Stimulated activated memory B cell treated with anti-CD40 and anti-IgM and Interleukin-4, amounts not matched to agents 10 μg/mL and 1 μg/mL and 100 μg/mL, for 72 hours (primary cell): Measurements from ENCODE around the gene OMG.
"Not testable (repeated sequence)": the region's sequence is repeated elsewhere in the genome, so short reads cannot be mapped to it uniquely, and the experiment has no call there.

ENCODE experiments used
- ATAC-seq: fragments of 150-1000 bp; cut with Tn5 transposase; 2 replicates; pipeline ENCODE4 v1.10.0; 2021
- H3K27ac Mint-ChIP-seq: one replicate; pipeline ENCODE4 v1.8.0; 2022; ENCODE audit warnings: mild to moderate bottlenecking, mixed read lengths
- H3K27me3 Mint-ChIP-seq: one replicate; pipeline ENCODE4 v1.8.0; 2022; ENCODE audit warnings: mixed read lengths
- H3K36me3 Mint-ChIP-seq: one replicate; pipeline ENCODE4 v1.8.0; 2022; ENCODE audit warnings: mixed read lengths
- H3K4me1 Mint-ChIP-seq: one replicate; pipeline ENCODE4 v1.8.0; 2022; ENCODE audit warnings: mixed read lengths
- H3K4me3 Mint-ChIP-seq: one replicate; pipeline ENCODE4 v1.8.0; 2022; ENCODE audit warnings: mild to moderate bottlenecking, moderate library complexity, mixed read lengths
- H3K9me3 Mint-ChIP-seq: one replicate; pipeline ENCODE4 v1.8.0; 2022; ENCODE audit warnings: mixed read lengths

The OMG gene

GRCh38 chr17:31313982-31314781 is 17.1 kb upstream of the OMG start, which contains the start of gene EVI2B:
Gene EVI2B (minus strand): TSS chr17:31314054. CDS start chr17:31305609, 8,445 bp downstream.
- peak; percentile 58 for ATAC-seq
- Mint-ChIP-seq H3K4me3 (peak within 1 kb of the TSS; percentile 95), H3K27ac (peak within 1 kb of the TSS; percentile 85), H3K27me3 (no peaks in the 10 kb centered on the region), H3K36me3 (peaks cover 27% of the 10 kb centered on the region), H3K9me3 (no peaks in the 10 kb centered on the region), H3K4me1 (peaks cover 34% of the 10 kb centered on the region)

GRCh38 chr17:31312223-31312622 is 15.2 kb upstream of the OMG start:
- Mint-ChIP-seq H3K36me3 (peaks cover 20% of the 10 kb centered on the region), H3K4me1 (peaks cover 44% of the 10 kb centered on the region), H3K27ac (peak overlapping the region; percentile 85), H3K4me3 (peak overlapping the region; percentile 95)
- not testable (repeated sequence) for H3K27me3 Mint-ChIP-seq, H3K9me3 Mint-ChIP-seq, ATAC-seq

GRCh38 chr17:31311526-31311925 is 14.5 kb upstream of the OMG start:
- peaks cover 27% of the 10 kb centered on the region for H3K36me3 Mint-ChIP-seq
- no peaks in the 10 kb centered on the region for H3K9me3 Mint-ChIP-seq
- H3K4me1 Mint-ChIP-seq = peaks cover 51% of the 10 kb centered on the region
- peak overlapping the region; percentile 95 for H3K4me3 Mint-ChIP-seq
- peak overlapping the region; percentile 85 for H3K27ac Mint-ChIP-seq
- no peaks in the 10 kb centered on the region for H3K27me3 Mint-ChIP-seq
- ATAC-seq = no peak

- H3K9me3 Mint-ChIP-seq = peaks cover 5% of the 10 kb centered on the region
- ATAC-seq = peak; percentile 31
- H3K36me3 Mint-ChIP-seq = peaks cover 33% of the 10 kb centered on the region
- no peaks in the 10 kb centered on the region for H3K27me3 Mint-ChIP-seq
- H3K4me1 Mint-ChIP-seq = peaks cover 57% of the 10 kb centered on the region
- peak overlapping the region; percentile 85 for H3K27ac Mint-ChIP-seq
- peak overlapping the region; percentile 95 for H3K4me3 Mint-ChIP-seq
These were observed 13.8 kb upstream of the OMG start for GRCh38 chr17:31310886-31311285.

- Mint-ChIP-seq H3K27me3 (no peaks in the 10 kb centered on the region), H3K4me3 (peak overlapping the region; percentile 78), H3K36me3 (peaks cover 40% of the 10 kb centered on the region), H3K4me1 (peaks cover 64% of the 10 kb centered on the region), H3K9me3 (peaks cover 6% of the 10 kb centered on the region), H3K27ac (peak overlapping the region; percentile 85)
- ATAC-seq = no peak
These were observed 13.2 kb upstream of the OMG start for GRCh38 chr17:31310260-31310659.

- Mint-ChIP-seq H3K36me3 (peaks cover 47% of the 10 kb centered on the region), H3K4me3 (peak overlapping the region; percentile 78)
These were observed 12.5 kb upstream of the OMG start for GRCh38 chr17:31309556-31309955.

GRCh38 chr17:31308372-31309334 is 11.6 kb upstream of the OMG start:
- Mint-ChIP-seq H3K36me3 (peaks cover 56% of the 10 kb centered on the region), H3K4me3 (peak overlapping the region; percentile 78), H3K27ac (peak overlapping the region; percentile 85), H3K4me1 (peaks cover 70% of the 10 kb centered on the region), H3K9me3 (peaks cover 13% of the 10 kb centered on the region), H3K27me3 (no peaks in the 10 kb centered on the region)
- ATAC-seq = peak; percentile 83

More at GRCh38 chr17:31309556-31309955, 12.5 kb upstream of the OMG start:
- H3K27ac Mint-ChIP-seq = peak overlapping the region; percentile 85
- H3K9me3 Mint-ChIP-seq = peaks cover 10% of the 10 kb centered on the region
- peak; percentile 88 for ATAC-seq
- H3K27me3 Mint-ChIP-seq = no peaks in the 10 kb centered on the region
- peaks cover 66% of the 10 kb centered on the region for H3K4me1 Mint-ChIP-seq

GRCh38 chr17:31307640-31308039 is 10.6 kb upstream of the OMG start:
- H3K27me3 Mint-ChIP-seq = no peaks in the 10 kb centered on the region
- H3K27ac Mint-ChIP-seq = peak overlapping the region; percentile 85
- peaks cover 66% of the 10 kb centered on the region for H3K36me3 Mint-ChIP-seq
- H3K9me3 Mint-ChIP-seq = peaks cover 13% of the 10 kb centered on the region
- peaks cover 75% of the 10 kb centered on the region for H3K4me1 Mint-ChIP-seq
- no peak for ATAC-seq
- H3K4me3 Mint-ChIP-seq = peak overlapping the region; percentile 78

- Mint-ChIP-seq H3K4me3 (no peak overlapping the region), H3K27ac (no peak overlapping the region), H3K36me3 (peaks cover 29% of the 10 kb centered on the region), H3K4me1 (peaks cover 35% of the 10 kb centered on the region), H3K27me3 (no peaks in the 10 kb centered on the region), H3K9me3 (peaks cover 3% of the 10 kb centered on the region)
- no peak for ATAC-seq
These were observed 2.6 kb upstream of the OMG start for GRCh38 chr17:31299624-31300023.

GRCh38 chr17:31296142-31296541 is 897 bp downstream of the OMG start:
- no peaks in the 10 kb centered on the region for H3K27me3 Mint-ChIP-seq
- no peak for ATAC-seq
- H3K9me3 Mint-ChIP-seq = no peaks in the 10 kb centered on the region
- peaks cover 12% of the 10 kb centered on the region for H3K4me1 Mint-ChIP-seq
- peaks cover 6% of the 10 kb centered on the region for H3K36me3 Mint-ChIP-seq
- H3K4me3 Mint-ChIP-seq = no peak overlapping the region
- no peak overlapping the region for H3K27ac Mint-ChIP-seq

GRCh38 chr17:31295489-31295871 is 1.6 kb downstream of the OMG start:
- no peak for ATAC-seq
- Mint-ChIP-seq H3K9me3 (no peaks in the 10 kb centered on the region), H3K27ac (no peak overlapping the region), H3K36me3 (peaks cover 6% of the 10 kb centered on the region), H3K27me3 (no peaks in the 10 kb centered on the region), H3K4me3 (no peak overlapping the region), H3K4me1 (peaks cover 7% of the 10 kb centered on the region)

GRCh38 chr17:31294820-31295488 is 2.1 kb downstream of the OMG start:
- Mint-ChIP-seq H3K4me1 (peaks cover 2% of the 10 kb centered on the region), H3K27me3 (no peaks in the 10 kb centered on the region), H3K36me3 (peaks cover 6% of the 10 kb centered on the region), H3K9me3 (no peaks in the 10 kb centered on the region), H3K27ac (no peak overlapping the region), H3K4me3 (no peak overlapping the region)
- no peak for ATAC-seq

GRCh38 chr17:31294231-31294630 is 2.8 kb downstream of the OMG start:
- H3K36me3 Mint-ChIP-seq = peaks cover 6% of the 10 kb centered on the region
- no peaks in the 10 kb centered on the region for H3K27me3 Mint-ChIP-seq
- ATAC-seq = no peak

GRCh38 chr17:31293581-31293980 is 3.5 kb downstream of the OMG start:
- ATAC-seq = no peak
- Mint-ChIP-seq H3K9me3 (no peaks in the 10 kb centered on the region), H3K4me3 (no peak overlapping the region), H3K4me1 (no peaks in the 10 kb centered on the region), H3K36me3 (peaks cover 6% of the 10 kb centered on the region), H3K27ac (no peak overlapping the region), H3K27me3 (no peaks in the 10 kb centered on the region)

More at GRCh38 chr17:31294231-31294630, 2.8 kb downstream of the OMG start:
- Mint-ChIP-seq H3K27ac (no peak overlapping the region), H3K9me3 (no peaks in the 10 kb centered on the region), H3K4me1 (no peaks in the 10 kb centered on the region), H3K4me3 (no peak overlapping the region)

GRCh38 chr17:31291820-31292219 is 5.2 kb downstream of the OMG start:
- no peak for ATAC-seq
- H3K4me1 Mint-ChIP-seq = no peaks in the 10 kb centered on the region
- H3K27ac Mint-ChIP-seq = no peak overlapping the region
- no peaks in the 10 kb centered on the region for H3K27me3 Mint-ChIP-seq
- H3K9me3 Mint-ChIP-seq = no peaks in the 10 kb centered on the region
- no peak overlapping the region for H3K4me3 Mint-ChIP-seq
- peaks cover 6% of the 10 kb centered on the region for H3K36me3 Mint-ChIP-seq
